Breast epithelium (tissue), 3 donors: ENCODE measurements around the gene CNTNAP2.

ENCODE experiments used
- CTCF ChIP-seq, 3 donors: fragments of 450-650 bp; IDR thresholded peaks; one replicate each; pipeline ENCODE4 v1.5.1; 2016 to 2017; ENCODE audit warnings: antibody characterized with exemption in 3 of 3, mild to moderate bottlenecking in 3 of 3, moderate library complexity in 3 of 3
- POLR2A ChIP-seq: fragments of 450-650 bp; IDR thresholded peaks from one replicate; pipeline ENCODE4 v1.6.1; 2016; ENCODE audit warnings: antibody characterized with exemption, mild to moderate bottlenecking, moderate library complexity

- TF ChIP-seq CTCF (IDR thresholded peaks at IDR 0.05) = no peak
- TF ChIP-seq POLR2A = no peak
Observed at GRCh38 chr7:146681487-146681886, 564.9 kb downstream of the CNTNAP2 start.
